SK-N-SH treated with all-trans-retinoic acid at 6 μM for 48 hours (cell line): ENCODE results near the gene STYXL1.

Experiments used
- GLIS3 ChIP-seq: fragments of 250-450 bp; sonication (Bioruptor Pico); IDR thresholded peaks from 2 replicates; pipeline ENCODE4 v1.5.0; 2020; ENCODE audit warnings: mild to moderate bottlenecking, moderate library complexity
- POU6F1 ChIP-seq: fragments of 250-450 bp; sonication (Bioruptor Pico); IDR thresholded peaks from 2 replicates; pipeline ENCODE4 v1.8.0; 2021; ENCODE audit warnings: low read depth, mild to moderate bottlenecking, moderate library complexity, borderline replicate concordance
- RARB ChIP-seq: fragments of 250-450 bp; sonication (Bioruptor Pico); IDR thresholded peaks from 2 replicates; pipeline ENCODE4 v1.8.0; 2021; ENCODE audit warnings: mild to moderate bottlenecking, moderate library complexity
- ZFP3 ChIP-seq: fragments of 250-450 bp; sonication (Bioruptor Pico); IDR thresholded peaks from 2 replicates; pipeline ENCODE4 v1.5.0; 2020; ENCODE audit warnings: mild to moderate bottlenecking, moderate library complexity
- ZFP30 ChIP-seq: fragments of 450-650 bp; formaldehyde crosslinking; IDR thresholded peaks from 2 replicates; pipeline ENCODE4 v1.5.0; 2022; ENCODE audit warnings: mild to moderate bottlenecking, moderate library complexity
- ZNF70 ChIP-seq: fragments of 450-650 bp; formaldehyde crosslinking; IDR thresholded peaks from 2 replicates; pipeline ENCODE4 v1.5.0; 2020; ENCODE audit warnings: mild to moderate bottlenecking, moderate library complexity
- ZNF8 ChIP-seq: fragments of 450-650 bp; formaldehyde crosslinking; IDR thresholded peaks from 2 replicates; pipeline ENCODE4 v1.5.0; 2020; ENCODE audit warnings: mild to moderate bottlenecking, moderate library complexity
- TF ChIP-seq, protein P1 (sequence below): fragments of 250-450 bp; sonication (Bioruptor Pico); IDR thresholded peaks from 2 replicates; pipeline ENCODE4 v1.5.1; 2020; ENCODE audit warnings: low read depth, mild to moderate bottlenecking, moderate library complexity

GRCh38 chr7:76080204-76080603 lies 32.4 kb upstream of the STYXL1 start:
- TF ChIP-seq RARB (CRISPR knock-in tag) = no peak
- no peak for TF ChIP-seq POU6F1 (CRISPR knock-in tag)
- no peak for TF ChIP-seq GLIS3 (CRISPR knock-in tag)
- TF ChIP-seq ZNF70 (CRISPR knock-in tag) = no peak
- TF ChIP-seq ZNF8 (CRISPR knock-in tag) = no peak
- TF ChIP-seq, protein P1, sequence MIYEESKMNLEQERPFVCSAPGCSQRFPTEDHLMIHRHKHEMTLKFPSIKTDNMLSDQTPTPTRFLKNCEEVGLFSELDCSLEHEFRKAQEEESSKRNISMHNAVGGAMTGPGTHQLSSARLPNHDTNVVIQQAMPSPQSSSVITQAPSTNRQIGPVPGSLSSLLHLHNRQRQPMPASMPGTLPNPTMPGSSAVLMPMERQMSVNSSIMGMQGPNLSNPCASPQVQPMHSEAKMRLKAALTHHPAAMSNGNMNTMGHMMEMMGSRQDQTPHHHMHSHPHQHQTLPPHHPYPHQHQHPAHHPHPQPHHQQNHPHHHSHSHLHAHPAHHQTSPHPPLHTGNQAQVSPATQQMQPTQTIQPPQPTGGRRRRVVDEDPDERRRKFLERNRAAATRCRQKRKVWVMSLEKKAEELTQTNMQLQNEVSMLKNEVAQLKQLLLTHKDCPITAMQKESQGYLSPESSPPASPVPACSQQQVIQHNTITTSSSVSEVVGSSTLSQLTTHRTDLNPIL (CRISPR knock-in tag) = no peak
- TF ChIP-seq ZFP3 = no peak
- TF ChIP-seq ZFP30 = no peak
